HEK293 (cell line): Measurements from ENCODE around the gene B4GALNT3.

Experiments
- SALL2 ChIP-seq: fragments of 450-650 bp; formaldehyde crosslinking; IDR thresholded peaks from 2 replicates; pipeline ENCODE4 v1.5.0; 2017; ENCODE audit warnings: missing biosample characterization, mild to moderate bottlenecking, missing genetic modification characterization, borderline replicate concordance
- ZBTB17 ChIP-seq: fragments of 450-650 bp; formaldehyde crosslinking; IDR thresholded peaks from 2 replicates; pipeline ENCODE4 v1.5.1; 2016; ENCODE audit warnings: missing biosample characterization, missing genetic modification characterization
- ZBTB48 ChIP-seq: fragments of 450-650 bp; formaldehyde crosslinking; IDR thresholded peaks from 2 replicates; pipeline ENCODE4 v1.5.1; 2016; ENCODE audit warnings: missing biosample characterization, missing genetic modification characterization
- ZIC2 ChIP-seq: fragments of 450-650 bp; formaldehyde crosslinking; IDR thresholded peaks from 2 replicates; pipeline ENCODE4 v1.5.1; 2016; ENCODE audit warnings: missing biosample characterization, missing genetic modification characterization
- ZNF140 ChIP-seq: fragments of 450-650 bp; formaldehyde crosslinking; IDR thresholded peaks from 2 replicates; pipeline ENCODE4 v1.5.1; 2016; ENCODE audit warnings: missing biosample characterization, missing genetic modification characterization
- ZNF157 ChIP-seq: fragments of 450-650 bp; formaldehyde crosslinking; IDR thresholded peaks from 2 replicates; pipeline ENCODE4 v1.5.1; 2016; ENCODE audit warnings: missing biosample characterization, missing genetic modification characterization
- ZNF16 ChIP-seq: fragments of 450-650 bp; formaldehyde crosslinking; IDR thresholded peaks from 2 replicates; pipeline ENCODE4 v1.5.1; 2016; ENCODE audit warnings: low read depth, missing biosample characterization, missing genetic modification characterization
- ZNF19 ChIP-seq: fragments of 450-650 bp; formaldehyde crosslinking; IDR thresholded peaks from 2 replicates; pipeline ENCODE4; 2016; ENCODE audit warnings: missing biosample characterization, missing genetic modification characterization, low read depth
- ZNF274 ChIP-seq, 2 experiments: fragments of 200-500 bp in 1 of 2; fragments of 450-650 bp in 1 of 2; sonication (Bioruptor generic) in 1 of 2; formaldehyde crosslinking in 1 of 2; IDR thresholded peaks; 2 replicates each; pipeline versions ENCODE4 v1.5.1 to v1.6.1; 2014 to 2016; ENCODE audit warnings: borderline replicate concordance in 1 of 2, inconsistent platforms in 1 of 2, low read length in 1 of 2, missing biosample characterization in 1 of 2, missing genetic modification characterization in 1 of 2
- ZNF549 ChIP-seq: fragments of 450-650 bp; IDR thresholded peaks from 2 replicates; pipeline ENCODE4 v1.5.1; 2018; ENCODE audit warnings: missing biosample characterization, missing genetic modification characterization, mild to moderate bottlenecking, inconsistent platforms, moderate library complexity
- ZNF585B ChIP-seq: fragments of 450-650 bp; formaldehyde crosslinking; IDR thresholded peaks from 2 replicates; pipeline ENCODE4 v1.5.1; 2016; ENCODE audit warnings: missing biosample characterization, missing genetic modification characterization
- ZNF624 ChIP-seq: fragments of 450-650 bp; formaldehyde crosslinking; IDR thresholded peaks from 2 replicates; pipeline ENCODE4 v1.5.1; 2017; ENCODE audit warnings: missing biosample characterization, missing genetic modification characterization
- ZNF670 ChIP-seq: fragments of 450-650 bp; formaldehyde crosslinking; IDR thresholded peaks from 2 replicates; pipeline ENCODE4 v1.5.1; 2016; ENCODE audit warnings: missing biosample characterization, missing genetic modification characterization, low read depth
- ZNF830 ChIP-seq: fragments of 450-650 bp; IDR thresholded peaks from 2 replicates; pipeline ENCODE4 v1.5.0; 2018; ENCODE audit warnings: missing biosample characterization, missing genetic modification characterization, low read depth, mild to moderate bottlenecking, moderate library complexity
- TF ChIP-seq, protein P1 (sequence below): fragments of 450-650 bp; formaldehyde crosslinking; IDR thresholded peaks from 2 replicates; pipeline ENCODE4 v1.5.1; 2016; ENCODE audit warnings: missing biosample characterization, missing genetic modification characterization
- TF ChIP-seq, protein P2 (sequence below): fragments of 450-650 bp; formaldehyde crosslinking; IDR thresholded peaks from 2 replicates; pipeline ENCODE4 v1.5.1; 2017; ENCODE audit warnings: missing biosample characterization, mild to moderate bottlenecking, missing genetic modification characterization, moderate library complexity
- TF ChIP-seq, protein P3 (sequence below): fragments of 450-650 bp; formaldehyde crosslinking; IDR thresholded peaks from 2 replicates; pipeline ENCODE4 v1.5.1; 2017; ENCODE audit warnings: missing biosample characterization, missing genetic modification characterization
- TF ChIP-seq, protein P4 (sequence below): fragments of 450-650 bp; formaldehyde crosslinking; IDR thresholded peaks from 2 replicates; pipeline ENCODE4 v1.5.0; 2017; ENCODE audit warnings: missing biosample characterization, missing genetic modification characterization, borderline replicate concordance
- TF ChIP-seq, protein P5 (sequence below): fragments of 450-650 bp; formaldehyde crosslinking; IDR thresholded peaks from 2 replicates; pipeline ENCODE4 v1.5.1; 2016; ENCODE audit warnings: missing biosample characterization, missing genetic modification characterization, borderline replicate concordance

Gene B4GALNT3

DNA sequence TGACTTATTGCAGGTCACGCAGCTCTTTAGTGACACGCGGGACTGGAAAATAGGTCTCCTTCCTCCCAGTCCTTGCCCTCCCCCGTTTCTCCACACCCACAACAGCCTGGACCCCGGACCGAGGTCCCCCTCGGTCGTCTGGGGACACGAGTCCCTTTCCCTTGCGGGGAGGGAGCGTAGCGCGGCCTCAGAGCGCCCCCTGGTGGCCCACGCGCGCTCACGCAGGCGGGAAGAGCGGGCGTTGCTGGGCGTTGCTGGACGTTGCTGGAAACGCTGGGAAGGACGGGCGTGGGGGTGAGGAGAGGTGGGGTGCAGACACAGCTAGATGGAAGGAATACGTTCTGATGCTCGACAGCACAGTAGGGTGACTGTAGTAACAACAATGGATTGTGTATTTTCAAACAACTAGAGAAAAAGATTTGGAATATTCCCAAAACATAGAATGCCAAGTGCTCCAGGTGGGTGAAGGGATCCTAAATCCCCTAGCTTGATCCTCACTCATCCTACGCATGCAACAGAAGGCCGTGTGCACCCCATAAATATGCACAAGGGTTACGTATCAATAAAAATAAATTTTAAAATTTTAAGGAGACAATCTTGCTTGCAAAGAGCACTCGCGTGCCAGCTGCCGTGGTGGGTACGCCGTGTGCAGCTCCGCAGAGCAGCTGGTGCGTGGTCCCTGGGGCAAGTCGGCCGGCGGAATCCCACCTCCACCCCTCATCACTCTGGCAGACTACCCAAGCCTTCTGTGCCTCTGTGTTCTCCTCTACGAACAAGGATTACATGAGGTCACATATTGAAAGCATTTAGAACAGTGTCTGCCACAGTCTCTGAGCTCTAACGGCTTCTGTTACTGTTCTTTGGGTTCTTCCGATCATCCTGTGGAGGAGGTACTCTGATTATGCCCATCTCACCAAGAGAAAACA lies 87.4 kb downstream of the B4GALNT3 start (continued):
- no peak for TF ChIP-seq ZNF140
- TF ChIP-seq ZNF830 (tag by site-specific recombination), result no peak
- no peak for TF ChIP-seq ZNF670
- no peak for TF ChIP-seq ZNF274 (IDR thresholded peaks at IDR 0.05; ENCODE audit: low read length)
- TF ChIP-seq ZNF274 (tag by site-specific recombination; IDR thresholded peaks at IDR 0.05; ENCODE audit: borderline replicate concordance), result no peak
- TF ChIP-seq ZNF585B (tag by site-specific recombination), result no peak
- TF ChIP-seq, protein P1, sequence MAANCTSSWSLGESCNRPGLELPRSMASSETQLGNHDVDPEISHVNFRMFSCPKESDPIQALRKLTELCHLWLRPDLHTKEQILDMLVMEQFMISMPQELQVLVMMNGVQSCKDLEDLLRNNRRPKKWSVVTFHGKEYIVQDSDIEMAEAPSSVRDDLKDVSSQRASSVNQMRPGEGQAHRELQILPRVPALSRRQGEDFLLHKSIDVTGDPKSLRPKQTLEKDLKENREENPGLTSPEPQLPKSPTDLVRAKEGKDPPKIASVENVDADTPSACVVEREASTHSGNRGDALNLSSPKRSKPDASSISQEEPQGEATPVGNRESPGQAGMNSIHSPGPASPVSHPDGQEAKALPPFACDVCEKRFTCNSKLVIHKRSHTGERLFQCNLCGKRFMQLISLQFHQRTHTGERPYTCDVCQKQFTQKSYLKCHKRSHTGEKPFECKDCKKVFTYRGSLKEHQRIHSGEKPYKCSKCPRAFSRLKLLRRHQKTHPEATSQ (tag by site-specific recombination), result no peak
- peak; percentile 65 for TF ChIP-seq ZBTB48
- TF ChIP-seq, protein P2, sequence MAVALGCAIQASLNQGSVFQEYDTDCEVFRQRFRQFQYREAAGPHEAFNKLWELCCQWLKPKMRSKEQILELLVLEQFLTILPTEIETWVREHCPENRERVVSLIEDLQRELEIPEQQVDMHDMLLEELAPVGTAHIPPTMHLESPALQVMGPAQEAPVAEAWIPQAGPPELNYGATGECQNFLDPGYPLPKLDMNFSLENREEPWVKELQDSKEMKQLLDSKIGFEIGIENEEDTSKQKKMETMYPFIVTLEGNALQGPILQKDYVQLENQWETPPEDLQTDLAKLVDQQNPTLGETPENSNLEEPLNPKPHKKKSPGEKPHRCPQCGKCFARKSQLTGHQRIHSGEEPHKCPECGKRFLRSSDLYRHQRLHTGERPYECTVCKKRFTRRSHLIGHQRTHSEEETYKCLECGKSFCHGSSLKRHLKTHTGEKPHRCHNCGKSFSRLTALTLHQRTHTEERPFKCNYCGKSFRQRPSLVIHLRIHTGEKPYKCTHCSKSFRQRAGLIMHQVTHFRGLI (tag by site-specific recombination), result peak; percentile 90
- TF ChIP-seq ZNF157 (tag by site-specific recombination), result no peak
- no peak for TF ChIP-seq ZNF624
- TF ChIP-seq ZIC2 (tag by site-specific recombination), result no peak
- TF ChIP-seq ZBTB17 (tag by site-specific recombination), result no peak
- TF ChIP-seq, protein P3, sequence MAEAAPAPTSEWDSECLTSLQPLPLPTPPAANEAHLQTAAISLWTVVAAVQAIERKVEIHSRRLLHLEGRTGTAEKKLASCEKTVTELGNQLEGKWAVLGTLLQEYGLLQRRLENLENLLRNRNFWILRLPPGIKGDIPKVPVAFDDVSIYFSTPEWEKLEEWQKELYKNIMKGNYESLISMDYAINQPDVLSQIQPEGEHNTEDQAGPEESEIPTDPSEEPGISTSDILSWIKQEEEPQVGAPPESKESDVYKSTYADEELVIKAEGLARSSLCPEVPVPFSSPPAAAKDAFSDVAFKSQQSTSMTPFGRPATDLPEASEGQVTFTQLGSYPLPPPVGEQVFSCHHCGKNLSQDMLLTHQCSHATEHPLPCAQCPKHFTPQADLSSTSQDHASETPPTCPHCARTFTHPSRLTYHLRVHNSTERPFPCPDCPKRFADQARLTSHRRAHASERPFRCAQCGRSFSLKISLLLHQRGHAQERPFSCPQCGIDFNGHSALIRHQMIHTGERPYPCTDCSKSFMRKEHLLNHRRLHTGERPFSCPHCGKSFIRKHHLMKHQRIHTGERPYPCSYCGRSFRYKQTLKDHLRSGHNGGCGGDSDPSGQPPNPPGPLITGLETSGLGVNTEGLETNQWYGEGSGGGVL, result no peak
- no peak for TF ChIP-seq SALL2
- no peak for TF ChIP-seq ZNF19 (tag by site-specific recombination)
- TF ChIP-seq ZNF16, result no peak
- TF ChIP-seq ZNF549 (tag by site-specific recombination), result no peak
- TF ChIP-seq, protein P4, sequence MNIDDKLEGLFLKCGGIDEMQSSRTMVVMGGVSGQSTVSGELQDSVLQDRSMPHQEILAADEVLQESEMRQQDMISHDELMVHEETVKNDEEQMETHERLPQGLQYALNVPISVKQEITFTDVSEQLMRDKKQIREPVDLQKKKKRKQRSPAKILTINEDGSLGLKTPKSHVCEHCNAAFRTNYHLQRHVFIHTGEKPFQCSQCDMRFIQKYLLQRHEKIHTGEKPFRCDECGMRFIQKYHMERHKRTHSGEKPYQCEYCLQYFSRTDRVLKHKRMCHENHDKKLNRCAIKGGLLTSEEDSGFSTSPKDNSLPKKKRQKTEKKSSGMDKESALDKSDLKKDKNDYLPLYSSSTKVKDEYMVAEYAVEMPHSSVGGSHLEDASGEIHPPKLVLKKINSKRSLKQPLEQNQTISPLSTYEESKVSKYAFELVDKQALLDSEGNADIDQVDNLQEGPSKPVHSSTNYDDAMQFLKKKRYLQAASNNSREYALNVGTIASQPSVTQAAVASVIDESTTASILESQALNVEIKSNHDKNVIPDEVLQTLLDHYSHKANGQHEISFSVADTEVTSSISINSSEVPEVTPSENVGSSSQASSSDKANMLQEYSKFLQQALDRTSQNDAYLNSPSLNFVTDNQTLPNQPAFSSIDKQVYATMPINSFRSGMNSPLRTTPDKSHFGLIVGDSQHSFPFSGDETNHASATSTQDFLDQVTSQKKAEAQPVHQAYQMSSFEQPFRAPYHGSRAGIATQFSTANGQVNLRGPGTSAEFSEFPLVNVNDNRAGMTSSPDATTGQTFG (tag by site-specific recombination), result no peak
- TF ChIP-seq, protein P5, sequence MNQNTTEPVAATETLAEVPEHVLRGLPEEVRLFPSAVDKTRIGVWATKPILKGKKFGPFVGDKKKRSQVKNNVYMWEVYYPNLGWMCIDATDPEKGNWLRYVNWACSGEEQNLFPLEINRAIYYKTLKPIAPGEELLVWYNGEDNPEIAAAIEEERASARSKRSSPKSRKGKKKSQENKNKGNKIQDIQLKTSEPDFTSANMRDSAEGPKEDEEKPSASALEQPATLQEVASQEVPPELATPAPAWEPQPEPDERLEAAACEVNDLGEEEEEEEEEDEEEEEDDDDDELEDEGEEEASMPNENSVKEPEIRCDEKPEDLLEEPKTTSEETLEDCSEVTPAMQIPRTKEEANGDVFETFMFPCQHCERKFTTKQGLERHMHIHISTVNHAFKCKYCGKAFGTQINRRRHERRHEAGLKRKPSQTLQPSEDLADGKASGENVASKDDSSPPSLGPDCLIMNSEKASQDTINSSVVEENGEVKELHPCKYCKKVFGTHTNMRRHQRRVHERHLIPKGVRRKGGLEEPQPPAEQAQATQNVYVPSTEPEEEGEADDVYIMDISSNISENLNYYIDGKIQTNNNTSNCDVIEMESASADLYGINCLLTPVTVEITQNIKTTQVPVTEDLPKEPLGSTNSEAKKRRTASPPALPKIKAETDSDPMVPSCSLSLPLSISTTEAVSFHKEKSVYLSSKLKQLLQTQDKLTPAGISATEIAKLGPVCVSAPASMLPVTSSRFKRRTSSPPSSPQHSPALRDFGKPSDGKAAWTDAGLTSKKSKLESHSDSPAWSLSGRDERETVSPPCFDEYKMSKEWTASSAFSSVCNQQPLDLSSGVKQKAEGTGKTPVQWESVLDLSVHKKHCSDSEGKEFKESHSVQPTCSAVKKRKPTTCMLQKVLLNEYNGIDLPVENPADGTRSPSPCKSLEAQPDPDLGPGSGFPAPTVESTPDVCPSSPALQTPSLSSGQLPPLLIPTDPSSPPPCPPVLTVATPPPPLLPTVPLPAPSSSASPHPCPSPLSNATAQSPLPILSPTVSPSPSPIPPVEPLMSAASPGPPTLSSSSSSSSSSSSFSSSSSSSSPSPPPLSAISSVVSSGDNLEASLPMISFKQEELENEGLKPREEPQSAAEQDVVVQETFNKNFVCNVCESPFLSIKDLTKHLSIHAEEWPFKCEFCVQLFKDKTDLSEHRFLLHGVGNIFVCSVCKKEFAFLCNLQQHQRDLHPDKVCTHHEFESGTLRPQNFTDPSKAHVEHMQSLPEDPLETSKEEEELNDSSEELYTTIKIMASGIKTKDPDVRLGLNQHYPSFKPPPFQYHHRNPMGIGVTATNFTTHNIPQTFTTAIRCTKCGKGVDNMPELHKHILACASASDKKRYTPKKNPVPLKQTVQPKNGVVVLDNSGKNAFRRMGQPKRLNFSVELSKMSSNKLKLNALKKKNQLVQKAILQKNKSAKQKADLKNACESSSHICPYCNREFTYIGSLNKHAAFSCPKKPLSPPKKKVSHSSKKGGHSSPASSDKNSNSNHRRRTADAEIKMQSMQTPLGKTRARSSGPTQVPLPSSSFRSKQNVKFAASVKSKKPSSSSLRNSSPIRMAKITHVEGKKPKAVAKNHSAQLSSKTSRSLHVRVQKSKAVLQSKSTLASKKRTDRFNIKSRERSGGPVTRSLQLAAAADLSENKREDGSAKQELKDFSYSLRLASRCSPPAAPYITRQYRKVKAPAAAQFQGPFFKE (tag by site-specific recombination), result no peak
